Fibroblast of skin of right biceps (primary cell): ENCODE measurements around the gene HOXD11.
A peak's percentile ranks its signal among the peaks of the same experiment; 100 is the strongest.

Source experiments
- DNase-seq: peaks from one replicate; pipeline ENCODE4 v3.0.0-alpha.2; 2013

HOXD11 gene

DNA sequence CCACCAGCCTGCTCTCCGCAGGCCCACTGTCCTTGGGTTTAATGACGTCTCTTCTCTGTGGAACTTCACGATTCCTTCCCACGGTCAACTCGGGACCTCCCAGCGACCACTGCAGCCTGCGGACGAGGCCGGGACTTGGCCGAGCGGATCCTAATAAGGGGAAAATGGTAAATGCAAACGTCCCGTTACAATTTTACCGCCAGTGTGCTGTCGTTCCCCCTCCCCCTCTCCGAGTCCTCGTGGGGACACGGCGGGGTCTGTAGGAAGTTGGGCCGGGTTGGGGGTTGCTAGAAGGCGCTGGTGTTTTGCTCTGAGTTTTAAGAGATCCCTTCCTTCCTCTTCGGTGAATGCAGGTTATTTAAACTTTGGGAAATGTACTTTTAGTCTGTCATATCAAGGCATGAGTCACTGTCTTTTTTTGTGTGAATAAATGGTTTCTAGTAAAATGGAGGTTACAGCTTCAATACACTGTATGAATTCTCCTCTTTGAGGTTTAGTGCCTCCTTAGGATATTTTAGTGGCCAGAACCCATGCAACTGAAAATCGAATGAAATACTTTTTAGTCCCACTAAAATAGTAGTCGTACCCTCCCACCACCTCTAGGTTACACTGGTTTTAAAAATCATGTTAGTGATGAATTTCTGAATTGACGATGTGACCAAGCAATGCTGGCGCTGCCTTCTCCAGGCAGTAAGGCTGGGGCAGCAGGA lies 2.3 kb downstream of the HOXD11 start:
- no peak for DNase-seq

DNA sequence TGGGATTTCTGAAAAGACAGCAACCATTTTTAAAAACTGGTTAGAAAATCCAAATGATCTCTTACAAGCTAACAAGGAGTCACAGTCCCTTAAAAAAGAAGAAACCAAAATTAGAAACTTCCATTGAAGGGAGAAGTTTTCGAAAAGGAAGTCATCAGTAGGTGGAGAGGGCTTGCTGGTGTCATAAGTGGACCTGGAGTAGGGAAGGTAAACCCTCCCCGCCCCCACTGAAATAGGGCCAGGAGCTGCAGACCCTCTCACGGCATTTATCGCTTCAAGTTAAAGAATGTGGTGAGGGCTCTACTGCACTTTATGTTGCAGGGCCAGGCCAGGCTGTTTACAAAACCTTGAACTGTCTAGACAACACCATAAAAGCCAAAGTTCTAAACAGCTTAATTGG lies 2.9 kb downstream of the HOXD11 start:
- no peak for DNase-seq

DNA sequence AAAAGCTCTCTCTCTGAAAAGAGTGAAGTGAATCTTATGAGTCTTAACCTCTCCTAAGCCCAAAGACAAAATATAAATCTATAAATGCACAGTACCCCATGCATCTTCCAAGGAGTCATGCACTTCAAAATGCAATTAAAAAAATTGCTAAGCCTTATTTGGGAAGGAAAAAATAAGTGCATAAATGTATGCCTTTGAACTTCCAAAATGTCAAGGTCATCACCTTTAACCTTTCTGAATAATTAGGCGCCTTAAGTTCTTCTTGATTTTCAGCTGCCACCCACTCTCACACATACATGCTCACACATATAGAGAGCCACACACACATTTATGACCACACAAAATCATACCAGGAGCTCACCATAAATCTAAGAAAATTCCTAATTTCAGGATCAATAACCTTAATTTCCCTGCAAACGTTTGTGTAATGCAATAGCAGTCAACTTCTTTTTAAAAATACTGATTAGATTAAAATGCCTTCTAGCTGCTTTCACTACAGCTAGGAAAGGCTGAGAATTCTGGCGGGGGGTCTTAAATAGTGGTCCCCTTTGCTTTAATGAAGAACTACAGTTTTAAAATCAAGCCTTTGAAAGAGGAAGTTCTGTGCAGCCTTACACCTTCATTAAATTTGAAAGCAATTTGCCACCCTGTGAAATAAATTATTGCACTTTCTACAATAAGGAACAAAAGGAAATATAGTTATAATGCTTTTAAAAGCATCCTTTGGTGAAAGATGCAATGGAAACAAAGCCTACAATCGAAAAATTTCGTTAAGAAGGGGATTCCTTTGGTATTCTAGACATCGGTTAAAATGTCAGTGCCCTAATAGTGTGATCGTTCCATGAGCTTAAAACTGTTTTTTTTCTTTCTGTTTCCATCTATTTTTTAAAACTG lies 3.6 kb downstream of the HOXD11 start:
- DNase-seq: no peak

DNA sequence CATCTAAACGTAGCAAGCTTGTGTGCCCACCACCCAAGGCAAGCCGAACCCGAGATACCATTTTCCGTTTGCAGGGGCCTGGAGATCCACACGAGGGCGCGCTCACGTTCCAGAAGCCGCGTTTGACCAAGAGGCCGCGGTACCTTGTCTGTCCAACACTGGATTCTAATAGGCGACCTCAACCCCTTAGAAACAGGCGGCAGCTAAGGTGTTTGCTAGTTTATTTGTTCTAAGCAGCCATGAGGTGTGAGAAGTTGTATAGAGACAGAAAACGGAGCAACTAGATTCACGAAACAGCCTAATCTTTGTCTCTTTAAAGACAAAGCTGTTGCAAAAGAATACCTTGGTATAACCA lies 4.2 kb downstream of the HOXD11 start:
- peak; percentile 56 for DNase-seq

DNA sequence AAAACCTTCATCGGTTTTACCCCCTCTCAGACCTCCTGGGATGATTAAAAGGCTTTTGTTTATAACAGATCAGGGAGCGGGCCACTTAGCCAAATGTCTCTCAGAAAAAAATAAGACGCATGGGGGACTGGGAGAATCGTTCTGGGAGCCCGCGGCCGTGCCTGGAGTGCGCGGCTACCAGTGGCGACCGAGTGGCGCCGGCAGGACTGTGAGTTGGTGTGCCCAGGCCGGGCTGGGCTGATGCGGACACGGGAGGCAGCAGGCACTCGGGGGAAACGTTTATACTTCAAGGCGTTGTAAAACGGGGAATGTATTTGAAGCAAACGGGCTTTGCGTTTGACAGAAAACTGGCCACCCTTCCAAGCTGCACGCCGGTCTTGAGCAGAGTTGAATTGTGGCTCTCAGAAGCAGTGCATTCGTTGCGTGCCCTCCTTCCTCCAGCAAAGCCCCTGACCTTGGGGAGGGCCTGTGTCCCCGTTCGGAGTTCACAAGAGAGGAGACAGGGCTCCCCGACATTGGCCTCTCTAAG lies 4.8 kb downstream of the HOXD11 start:
- no peak for DNase-seq

GRCh38 chr2:176112375-176113302 lies 5.6 kb downstream of the HOXD11 start:
- no peak for DNase-seq

GRCh38 chr2:176114120-176114929 lies 7.2 kb downstream of the HOXD11 start:
- DNase-seq: no peak

DNA sequence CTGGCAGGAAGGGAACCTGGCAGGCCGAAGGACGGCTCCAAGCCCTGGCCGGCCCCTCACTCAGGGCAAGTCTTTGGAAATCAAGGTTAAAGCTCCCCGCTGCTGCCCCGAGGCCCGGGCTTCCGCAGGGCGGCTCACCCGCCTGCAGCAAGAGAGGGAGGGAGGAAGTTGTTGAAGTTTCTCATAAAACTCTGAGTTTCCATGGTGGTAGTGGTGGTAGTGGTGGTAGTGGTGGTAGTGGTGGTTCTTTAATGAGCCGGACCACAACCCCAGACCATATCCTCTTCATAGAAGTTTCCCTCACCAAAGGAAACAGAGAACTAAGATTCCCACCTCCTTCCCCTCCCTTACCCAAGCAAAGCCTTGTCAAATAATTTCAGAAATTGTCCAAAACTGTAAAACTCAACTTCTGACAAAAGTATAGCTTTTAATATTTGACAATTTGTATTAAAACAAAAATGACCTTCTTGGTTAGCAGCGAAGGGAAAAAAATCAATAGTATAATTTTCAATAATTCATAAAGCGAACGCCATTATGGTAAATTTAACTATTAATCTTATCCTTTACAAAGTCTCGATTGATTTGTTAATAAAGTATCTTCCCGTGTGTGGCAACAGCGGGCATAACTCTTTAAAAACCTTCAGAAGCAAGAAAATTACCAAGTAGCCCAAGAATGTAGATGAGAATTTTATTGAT lies 8.0 kb downstream of the HOXD11 start:
- no peak for DNase-seq

DNA sequence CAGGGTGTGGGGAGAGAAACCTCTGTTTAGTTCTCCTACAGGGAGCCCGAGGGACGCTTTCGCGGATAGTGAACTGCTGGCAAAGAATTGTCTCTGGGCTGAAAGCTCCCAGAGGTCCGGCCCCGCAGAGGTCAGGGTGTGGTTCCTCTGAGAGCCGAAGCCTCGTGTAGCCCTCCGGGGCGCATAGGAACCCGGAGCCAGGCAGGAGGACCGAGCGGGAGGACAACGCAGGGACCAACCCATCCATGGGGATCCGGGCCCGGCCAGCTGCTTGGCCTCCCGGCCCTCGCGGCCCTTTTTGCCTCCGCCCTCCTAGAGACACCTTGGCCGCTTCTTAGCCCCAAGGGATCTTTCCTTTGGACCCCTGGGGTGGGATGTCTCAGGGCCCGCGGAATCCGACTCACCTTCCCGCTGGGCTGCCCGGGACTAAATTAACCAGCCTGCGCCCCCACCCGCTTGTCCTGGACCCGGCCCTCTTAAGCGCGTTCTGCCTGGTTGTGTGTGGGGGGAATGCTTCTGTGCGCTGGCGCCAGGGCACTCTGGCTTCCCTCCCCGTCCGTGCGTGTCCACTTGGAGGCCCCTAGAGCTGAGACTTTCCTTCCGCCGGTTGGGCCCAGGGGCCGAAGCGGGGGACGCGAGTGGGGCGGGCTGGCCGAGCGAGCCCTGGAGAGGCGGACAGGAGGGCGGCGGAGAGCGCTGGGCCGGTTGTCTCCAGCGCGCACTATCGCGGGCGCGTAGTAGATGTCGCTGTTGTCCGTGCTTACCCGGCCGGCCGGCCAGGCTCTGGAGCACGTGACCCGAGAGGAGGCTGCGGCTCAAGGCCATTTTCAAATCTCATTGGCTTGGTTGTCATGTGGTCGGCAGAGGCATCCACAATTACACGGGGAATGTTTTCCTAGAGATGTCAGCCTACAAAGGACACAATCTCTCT lies 9.1 kb downstream of the HOXD11 start, which contains the start of gene HOXD10:
HOXD10 (plus strand) TSS at position 896 of the 931 bp plus-strand sequence. CDS start 56 bp downstream, outside the sequence.
- peak; percentile 83 for DNase-seq

GRCh38 chr2:176117162-176117822 lies 10.2 kb downstream of the HOXD11 start:
- no peak for DNase-seq

DNA sequence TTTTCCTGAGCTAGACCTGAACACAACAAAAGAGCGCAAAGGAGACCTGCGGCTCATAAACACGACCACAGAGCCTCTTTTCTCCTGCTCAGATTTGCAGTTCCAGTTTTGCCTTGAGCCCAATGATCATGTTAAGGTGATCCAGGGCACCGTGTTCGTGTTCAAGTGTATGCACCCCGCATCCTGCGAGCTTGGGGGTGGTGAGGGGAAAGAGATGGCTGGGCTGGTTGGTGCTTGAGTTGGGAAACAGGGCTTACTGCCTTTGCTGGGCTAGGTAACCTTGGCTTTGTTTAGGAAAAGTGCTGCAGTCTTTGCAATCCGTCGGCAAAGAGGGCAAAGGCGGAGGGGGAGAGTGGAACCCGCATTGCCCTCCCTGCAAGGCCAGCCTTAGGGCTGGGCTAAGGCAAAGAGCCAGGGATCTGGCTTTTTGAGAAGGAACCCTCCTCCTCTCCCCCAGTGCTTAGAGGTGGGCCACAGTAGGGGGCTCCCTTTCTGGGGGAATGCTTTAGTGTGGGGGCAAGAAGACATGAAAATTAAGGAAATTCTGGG lies 10.8 kb downstream of the HOXD11 start:
- DNase-seq: no peak

- DNase-seq: peak; percentile 58
Observed at GRCh38 chr2:176118601-176119339, 11.7 kb downstream of the HOXD11 start.

- no peak for DNase-seq
Observed at GRCh38 chr2:176120364-176121189, 13.5 kb downstream of the HOXD11 start.

DNA sequence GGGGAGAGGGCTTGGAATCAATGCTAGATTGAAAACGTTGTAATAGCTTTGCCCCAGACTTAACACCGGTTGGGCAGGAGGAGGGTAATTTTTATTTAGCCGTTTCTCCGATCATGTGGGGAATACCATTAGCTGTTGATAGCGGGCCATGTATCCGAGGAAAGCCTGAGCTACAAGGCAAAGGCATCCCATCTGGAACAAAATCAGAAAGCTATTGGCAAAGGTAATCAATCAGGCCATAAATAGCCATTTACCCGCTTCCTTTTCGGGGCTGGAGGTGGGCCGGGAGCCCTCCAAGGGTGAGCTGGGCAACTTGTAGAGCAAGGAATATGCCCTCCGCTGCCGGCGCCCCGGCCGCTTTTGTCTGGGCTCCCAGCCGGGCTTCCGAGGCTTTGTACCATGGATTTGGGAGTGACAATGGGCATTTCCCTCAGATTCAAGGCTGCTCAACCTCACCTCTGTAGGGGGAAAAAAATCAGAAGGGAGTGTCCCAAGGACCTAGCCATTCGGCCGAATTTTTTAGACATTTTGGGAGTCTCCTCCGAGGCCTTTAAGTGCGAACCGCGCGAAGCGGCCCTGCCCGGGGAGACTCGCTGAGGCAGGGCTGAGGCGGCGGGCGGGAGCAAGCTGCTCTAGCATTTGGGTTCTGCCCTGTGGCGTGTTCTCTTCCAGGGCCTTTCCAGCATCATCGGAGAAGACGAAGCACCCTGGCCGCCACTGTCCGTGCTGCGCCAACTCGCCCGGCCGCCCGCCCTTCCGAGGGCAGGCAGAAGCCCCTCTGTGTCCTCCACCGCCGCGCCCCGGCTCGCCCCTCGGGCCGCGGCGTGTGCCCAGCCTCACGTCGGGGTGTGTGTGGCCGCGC lies 14.3 kb downstream of the HOXD11 start:
- no peak for DNase-seq

DNA sequence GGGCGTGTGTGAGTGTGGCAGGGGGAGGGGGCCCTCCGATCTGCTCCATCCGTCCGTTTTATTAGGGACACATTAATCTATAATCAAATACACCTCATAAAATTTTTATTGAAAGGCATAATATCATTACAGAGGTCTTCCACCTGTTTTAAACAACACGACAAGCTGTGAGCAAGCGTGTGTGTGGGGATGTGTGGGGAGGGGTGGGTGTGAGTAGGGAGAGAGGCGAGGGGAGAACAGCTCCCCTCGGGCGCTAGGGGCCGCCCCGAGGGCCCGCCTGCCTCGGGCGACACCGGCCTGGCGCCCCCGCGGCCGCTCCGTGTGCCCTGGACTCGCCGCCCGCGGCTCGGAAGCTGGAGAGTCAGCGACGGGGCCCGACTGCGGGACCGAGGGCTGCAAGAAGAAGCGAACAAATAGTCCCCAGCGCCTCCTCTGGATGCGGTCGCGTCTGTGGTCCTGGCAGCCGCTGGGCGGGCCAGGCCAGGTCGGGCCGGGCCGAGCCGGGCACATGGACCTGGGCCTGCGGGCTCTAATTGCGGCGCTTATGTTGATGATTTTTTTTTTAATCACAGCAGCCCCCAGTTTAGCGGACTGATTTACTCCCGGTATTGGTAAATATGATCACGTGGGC lies 15.1 kb downstream of the HOXD11 start:
- no peak for DNase-seq
